Kidney glomerular epithelial cell (primary cell): ENCODE data around the gene TARDBP.
"Not testable (repeated sequence)": the region's sequence is repeated elsewhere in the genome, so short reads cannot be mapped to it uniquely, and the experiment has no call there.

Source experiments
- DNase-seq: peaks from one replicate; lab custom pipeline; 2025; lab: John Stamatoyannopoulos, UW

The TARDBP gene

DNA sequence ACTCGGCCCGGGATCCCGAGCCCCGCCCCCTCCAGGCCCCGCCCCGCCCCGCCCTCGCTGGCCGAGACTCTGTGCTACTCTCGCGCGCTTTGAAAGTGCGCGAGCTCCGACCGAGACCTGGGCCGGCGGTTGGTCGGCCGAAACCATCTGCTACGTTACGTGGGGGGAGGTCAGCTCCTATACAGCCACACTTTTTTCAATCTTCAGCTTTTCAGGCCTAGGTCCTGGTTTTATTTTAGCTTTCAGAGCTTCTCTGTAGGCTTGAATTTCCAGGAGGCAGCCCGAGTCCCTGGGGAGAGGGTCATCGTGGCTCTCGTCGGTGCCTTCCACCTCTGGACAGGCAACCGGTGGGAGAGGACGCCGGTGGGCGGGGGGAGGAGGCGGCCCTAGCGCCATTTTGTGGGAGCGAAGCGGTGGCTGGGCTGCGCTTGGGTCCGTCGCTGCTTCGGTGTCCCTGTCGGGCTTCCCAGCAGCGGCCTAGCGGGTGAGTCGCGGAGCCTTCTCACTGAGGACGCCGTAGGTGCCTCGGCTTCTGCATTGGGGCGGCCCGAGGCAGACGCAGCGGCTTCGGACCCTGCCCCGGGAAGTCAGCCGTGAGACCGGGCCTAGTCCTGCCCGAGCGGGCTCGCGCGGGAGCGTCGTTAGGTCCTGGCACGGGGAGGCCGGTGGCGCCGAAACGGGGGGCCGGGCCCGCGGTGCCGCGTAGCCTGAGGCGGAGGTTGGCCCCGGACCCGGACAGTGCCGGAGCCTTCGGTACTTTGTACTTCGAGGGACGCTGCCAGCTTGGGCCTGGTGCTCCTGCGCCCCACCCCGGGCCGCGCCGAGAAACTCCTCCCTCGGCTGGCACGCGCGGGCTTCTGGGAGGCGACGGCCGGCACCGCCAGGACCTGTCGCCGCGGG, at the start of gene TARDBP:
TSS of gene TARDBP (plus strand) at position 395 of the 900 bp plus-strand sequence. CDS start 1,074 bp downstream, outside the sequence.
- peak; percentile 95 for DNase-seq

DNA sequence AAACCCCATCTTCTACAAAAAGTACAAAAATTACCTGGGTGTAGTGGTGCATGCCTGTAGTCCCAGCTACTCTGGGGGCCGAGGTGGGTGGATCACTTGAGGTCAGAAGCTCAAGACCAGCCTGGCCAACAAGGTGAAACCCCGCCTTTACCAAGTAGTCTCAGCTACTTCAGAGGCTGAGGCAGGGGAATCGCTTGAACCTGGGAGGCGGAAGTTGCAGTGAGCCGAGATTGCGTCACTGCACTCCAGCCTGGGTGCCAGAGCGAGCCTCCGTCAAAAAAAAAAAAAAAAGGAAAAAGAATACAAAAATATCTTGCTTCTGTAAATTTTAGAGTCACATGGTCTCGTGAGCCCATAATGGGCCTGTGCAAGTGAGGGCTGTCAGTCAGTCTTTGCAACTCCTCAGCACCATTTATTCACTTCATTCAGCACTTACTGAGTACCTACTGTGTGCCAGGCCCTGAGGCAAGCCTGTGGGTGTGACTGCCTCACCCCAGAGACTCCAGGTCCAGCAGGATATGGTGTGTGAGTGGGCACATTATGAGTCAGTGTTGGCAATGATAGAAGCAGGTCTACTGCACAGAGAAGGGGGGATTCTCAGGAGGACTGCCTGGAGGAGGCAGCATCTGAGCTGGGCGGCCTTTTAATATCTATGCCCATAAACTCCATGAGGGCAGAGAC, 46.8 kb upstream of the TARDBP start:
- DNase-seq: no peak

- no peak for DNase-seq
These were observed 45.4 kb upstream of the TARDBP start for GRCh38 chr1:10967090-10967489.

DNA sequence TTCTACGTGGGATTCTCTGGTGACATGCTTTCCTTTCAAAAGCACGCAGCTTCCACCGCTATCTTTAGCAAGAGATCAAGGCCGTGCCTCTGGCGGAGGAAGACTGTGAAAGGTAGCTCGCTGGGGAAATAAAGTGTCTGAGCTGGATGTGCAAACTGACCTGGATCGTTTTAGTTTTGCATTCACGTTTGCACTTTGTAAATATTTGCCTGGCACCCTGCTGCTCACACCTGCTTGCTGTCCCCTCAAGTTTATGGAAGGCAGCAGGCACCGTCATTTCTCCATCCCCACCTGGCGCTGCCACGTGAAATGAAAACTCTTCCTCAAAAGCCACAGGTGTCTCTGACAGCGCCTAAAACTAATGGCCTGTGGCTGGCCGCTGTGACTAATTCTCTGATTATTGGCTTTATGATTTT, 44.0 kb upstream of the TARDBP start:
- no peak for DNase-seq

DNA sequence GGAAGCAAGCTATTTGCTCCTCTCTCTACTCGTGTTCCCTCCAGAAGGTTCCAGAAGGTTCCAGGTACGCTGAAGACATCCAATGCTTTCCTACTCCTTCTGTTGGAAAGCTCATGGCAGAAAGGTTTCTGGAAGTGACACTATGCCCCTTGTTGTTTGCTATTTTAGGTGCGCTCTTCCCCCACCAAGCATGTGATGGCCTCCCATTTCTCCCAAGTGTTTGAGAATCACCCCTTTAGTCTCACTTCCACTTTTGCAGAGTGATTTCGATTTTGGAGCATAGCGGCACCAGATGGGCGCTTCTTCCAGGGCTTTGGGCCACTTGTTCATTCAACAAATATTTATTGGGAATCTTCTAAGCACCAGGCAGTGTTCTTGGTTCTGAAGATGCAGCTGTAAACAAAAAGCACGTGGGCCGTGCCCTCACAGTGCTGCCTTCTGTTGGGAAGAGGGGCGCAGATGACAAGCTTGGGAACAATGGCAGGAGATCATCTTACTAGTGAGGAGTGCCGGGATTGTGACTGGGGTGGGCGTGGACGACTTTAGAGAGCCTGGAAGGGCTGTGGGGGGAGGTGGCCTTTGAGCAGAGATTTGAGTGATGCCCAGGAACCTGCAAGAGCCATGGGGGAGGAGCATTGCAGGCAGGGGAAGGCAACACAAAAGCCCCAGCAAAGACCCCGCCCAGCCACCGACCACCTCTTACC, 43.0 kb upstream of the TARDBP start:
- DNase-seq: no peak

GRCh38 chr1:10969971-10970332, 42.5 kb upstream of the TARDBP start:
- DNase-seq: no peak

DNA sequence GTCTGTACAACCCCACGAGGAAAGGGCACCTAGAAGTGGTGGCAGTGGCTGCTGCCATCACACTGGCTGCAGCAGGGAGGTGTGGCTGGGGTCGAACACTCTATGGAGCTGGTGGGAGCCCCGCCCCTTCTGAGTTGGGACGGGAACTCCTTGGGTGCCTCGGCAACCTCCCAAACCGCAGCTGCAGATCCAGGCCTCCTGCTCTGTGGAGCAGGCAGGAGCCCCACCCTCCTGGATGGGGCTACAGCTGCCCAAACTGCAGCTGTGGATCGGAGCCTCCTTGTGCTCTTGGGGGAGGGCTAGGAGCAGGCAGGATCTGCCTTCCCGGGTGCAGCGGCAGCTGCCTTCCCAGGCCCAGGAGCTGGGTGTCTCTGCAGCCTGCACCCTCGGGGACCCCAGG, 38.9 kb upstream of the TARDBP start:
- no peak for DNase-seq

GRCh38 chr1:10973956-10974881, 38.2 kb upstream of the TARDBP start:
- DNase-seq: no peak

DNA sequence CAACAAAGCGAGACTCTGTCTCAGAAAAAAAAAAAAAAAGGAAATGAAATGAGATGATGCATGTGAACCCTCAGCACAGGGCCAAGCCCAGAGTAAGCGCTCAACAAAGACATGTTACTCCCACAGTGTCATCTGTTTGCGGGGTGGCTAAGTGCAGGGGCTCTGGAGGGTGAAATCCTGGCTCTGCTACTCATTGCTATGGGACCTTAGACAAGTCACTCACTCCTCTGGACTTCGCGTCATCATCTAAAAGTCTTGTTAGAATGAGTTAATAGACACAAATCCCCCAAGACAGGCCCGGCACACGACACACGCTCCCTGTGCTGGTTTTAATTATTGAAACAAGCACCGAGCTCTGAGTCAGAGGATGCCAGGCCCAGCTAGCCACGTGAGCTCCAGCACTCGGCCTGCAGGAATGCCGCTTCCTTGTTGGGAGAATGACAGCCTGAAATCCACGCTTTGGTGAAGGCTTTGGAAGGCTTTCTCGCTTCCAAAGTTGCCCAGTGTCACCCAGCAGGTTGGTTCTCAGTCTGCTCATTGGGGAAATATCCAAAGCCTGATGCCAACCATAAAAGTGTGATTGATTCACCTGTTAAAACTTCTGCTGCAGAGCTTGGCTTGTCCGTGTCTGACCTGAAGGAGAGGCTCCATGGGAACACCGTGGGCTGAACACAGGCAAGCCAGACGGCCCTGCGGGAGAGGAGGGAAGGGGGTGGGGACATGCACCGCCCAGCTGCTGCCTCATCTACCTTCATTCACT, 36.7 kb upstream of the TARDBP start:
- DNase-seq: peak; percentile 46

DNA sequence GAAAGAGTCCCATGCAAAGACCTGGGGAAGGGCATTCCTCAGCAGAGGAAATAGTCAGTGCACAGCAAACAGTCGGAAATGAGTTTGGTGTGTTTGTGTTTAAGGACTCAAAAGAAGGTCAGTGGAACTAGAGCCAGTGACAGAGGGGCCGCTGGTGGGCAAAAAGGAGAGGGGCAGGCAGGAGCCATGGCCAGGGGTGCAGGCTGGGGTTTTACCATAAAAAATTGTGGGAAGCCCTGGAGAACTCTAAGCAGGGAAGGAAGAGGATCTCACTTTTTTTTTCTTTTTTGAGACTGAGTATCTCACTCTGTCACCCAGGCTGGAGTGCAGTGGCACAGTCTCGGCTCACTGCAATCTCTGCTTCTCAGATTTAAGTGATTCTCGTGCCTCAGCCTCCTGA, 33.7 kb upstream of the TARDBP start:
- no peak for DNase-seq

DNA sequence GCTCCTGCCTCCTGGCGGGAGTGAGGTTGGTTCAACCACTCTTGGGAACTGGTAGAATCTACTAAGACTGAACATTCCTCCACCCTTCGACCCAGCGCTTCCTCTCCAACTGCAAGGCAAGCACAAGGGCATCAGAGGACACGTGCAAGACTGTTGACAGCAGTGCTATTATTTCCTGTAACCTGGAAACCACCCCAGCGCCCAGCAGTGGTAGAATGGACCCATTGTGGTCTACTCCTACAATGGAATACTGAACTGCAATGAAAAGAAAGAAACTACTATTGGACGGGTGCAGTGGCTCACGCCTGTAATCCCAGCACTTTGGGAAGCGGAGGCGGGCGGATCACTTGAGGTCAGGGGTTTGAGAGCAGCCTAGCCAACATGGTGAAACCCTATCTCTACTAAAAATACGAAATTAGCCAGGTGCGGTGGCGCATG, 33.0 kb upstream of the TARDBP start:
- no peak for DNase-seq

- peak; percentile 28 for DNase-seq
These were observed 32.3 kb upstream of the TARDBP start for GRCh38 chr1:10980094-10980577.

DNA sequence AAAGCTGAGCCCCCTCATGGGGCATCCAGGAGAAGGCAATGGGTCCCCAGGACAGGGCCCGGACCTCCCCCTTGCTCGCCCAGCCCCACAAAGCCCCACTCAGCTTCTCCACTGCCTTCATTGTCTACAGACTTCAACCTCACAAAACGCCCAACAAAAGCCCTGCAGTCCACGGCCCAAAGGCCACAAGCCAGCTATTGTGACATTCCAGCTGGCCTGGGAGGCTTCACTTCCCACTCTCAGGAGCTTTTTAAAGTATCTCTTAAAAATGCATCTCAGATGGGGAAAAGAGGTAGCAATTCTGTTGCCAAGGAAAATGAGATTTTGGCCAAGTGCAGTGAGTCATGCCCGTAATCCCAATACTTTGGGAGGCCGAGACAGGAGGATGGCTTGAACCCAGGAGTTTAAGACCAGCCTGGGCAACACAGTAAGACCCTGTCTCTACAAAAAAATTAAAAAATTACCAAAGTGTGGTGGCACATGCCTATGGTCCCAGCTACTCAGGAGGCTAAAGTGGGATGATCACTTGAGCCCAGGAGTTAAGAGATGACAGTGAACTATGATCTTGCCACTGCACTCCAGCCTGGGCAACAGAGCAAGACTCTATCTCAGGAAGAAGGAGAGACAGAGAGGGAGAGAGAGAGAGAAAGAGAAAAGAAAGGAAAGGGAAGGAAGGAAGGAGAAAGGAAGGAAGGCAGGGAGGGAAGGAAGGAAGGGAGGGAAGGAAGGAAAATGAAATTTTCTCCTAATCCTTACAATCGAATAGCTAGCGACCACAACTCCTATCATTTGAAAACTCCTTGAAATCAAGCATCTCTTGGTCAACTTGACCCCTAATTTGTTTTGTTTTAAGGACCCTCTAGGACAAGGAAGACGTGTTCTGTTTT, 31.4 kb upstream of the TARDBP start:
- no peak for DNase-seq

- DNase-seq: no peak
These were observed 25.9 kb upstream of the TARDBP start for GRCh38 chr1:10986525-10986890.

GRCh38 chr1:10987840-10988417, 24.5 kb upstream of the TARDBP start:
- no peak for DNase-seq

DNA sequence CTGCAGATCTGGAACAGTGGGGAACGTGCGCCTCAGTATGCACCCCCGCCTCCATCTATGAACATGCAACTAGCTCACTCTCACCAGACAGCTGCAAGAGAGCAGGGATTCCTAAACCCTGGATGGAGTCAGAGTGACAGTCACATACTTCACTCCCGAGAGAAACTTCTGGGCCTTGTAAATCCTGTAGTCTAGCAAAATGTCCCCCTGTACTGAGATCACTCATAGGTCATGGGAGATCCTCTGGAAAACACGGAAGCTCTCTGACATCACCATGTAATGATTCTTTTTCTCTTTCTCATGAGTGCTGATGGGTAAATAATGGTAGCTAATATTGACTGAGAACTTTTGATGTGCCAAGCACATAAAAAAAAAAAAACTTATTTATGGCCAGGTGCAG, 23.4 kb upstream of the TARDBP start:
- DNase-seq: no peak

DNA sequence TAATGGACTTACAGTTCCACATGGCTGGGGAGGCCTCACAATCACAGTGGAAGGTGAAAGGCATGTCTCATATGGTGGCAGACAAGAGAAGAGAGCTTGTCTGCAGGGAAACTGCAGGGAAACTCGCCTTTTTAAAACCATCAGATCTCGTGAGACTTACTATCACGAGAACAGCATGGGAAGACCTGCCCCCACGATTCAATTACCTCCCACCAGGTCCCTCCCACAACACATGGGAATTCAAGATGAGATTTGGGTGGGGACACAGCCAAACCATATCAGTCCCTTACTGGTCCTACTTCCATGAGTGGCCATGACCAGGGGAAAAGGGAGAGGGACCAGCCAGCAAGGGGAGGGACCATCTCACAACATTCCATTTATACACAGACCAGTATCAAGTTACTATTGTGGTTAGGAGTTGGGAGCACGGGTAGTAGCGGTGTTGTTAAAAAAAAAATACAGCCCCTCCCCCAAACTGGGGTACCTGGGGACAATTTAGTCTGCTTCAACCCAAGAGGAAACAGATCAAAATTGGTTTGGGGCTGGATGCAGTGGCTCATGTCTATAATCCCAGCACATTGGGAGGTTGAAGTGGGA, 22.4 kb upstream of the TARDBP start:
- not testable (repeated sequence) for DNase-seq

DNA sequence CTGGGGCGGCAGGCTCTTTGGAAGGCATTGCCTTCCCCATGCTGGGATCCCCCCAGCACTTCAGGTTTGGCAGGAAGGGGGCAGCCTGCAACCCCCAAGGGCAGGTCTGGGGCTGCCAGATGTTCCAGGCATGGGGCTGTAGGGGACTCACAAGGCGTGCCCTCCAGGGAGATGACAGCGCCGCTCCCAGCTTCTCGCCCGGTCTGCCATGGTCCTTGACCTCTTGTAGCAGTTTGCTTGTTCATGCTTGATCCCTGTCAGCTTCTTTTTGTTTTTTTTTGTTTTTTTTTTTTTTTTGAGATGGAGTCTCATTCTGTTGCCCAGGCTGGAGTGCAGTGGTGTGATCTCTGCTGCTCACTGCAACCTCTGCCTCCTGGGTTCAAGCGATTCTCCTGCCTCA, 21.6 kb upstream of the TARDBP start:
- no peak for DNase-seq

DNA sequence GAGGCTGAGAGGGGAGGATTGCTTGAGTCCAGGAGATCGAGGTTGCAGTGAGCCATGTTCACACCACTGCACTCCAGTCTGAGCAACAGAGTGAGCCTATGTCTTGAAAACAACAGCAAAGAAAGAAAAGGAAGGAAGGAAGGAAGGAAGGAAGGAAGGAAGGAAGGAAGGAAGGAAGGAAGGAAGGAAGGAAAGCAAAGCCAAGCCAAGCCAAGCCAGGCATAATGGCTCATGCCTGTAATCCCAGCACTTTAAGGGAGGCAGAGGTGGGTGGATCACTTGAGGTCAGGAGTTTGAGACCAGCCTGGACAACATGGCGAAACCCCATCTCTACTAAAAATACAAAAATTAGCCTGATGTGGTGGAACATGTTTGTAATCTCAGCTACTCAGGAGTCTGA, 20.4 kb upstream of the TARDBP start:
- not testable (repeated sequence) for DNase-seq
